DMS 273 (cell line): ENCODE results near the gene TTLL3.
"Not testable (repeated sequence)": the region's sequence is repeated elsewhere in the genome, so short reads cannot be mapped to it uniquely, and the experiment has no call there.

Experiments
- DNase-seq: peaks from one replicate; lab custom pipeline; 2025; ENCODE audit not compliant: unreplicated experiment; lab: John Stamatoyannopoulos, UW

Gene TTLL3

DNA sequence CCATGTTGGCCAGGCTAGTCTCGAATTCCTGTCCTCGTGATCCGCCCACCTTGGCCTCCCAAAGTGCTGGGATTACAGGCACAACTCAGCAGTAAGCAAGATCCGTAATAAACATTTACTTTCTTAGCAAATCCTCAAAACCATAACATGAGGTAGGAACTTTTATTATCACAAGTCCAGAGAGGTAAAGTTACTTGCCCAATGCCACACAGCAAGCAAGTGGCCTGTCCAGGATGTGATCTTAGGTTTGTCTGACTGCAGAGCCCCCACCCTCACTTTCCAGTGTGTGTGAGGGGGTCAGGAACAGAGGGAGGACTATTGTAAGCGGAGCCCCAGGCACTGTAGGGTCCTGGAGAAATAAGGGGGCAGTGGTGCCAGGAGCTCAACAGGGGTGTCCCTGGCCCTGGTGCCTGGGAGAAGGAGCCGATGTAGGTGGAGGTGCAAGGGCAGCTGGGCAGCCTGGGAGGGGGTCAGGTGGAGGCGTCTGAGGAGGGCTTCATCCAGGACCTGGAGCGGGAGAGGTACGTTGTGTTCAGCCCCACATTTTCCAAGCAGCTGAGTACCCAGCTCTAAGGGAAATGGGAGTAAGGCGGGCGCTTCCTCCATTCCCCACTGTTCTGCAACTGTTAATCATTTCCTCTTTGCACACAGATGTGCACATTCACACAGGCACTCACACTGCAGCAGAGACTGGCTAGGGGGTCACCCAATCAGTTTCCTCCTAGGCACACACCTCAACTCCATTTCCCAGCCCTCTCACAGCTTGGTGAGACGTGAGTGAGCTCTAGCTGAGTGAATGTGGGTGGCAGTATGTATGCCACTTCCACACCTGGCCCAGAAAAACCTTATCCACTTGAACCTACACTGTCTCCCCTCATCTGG lies 27.9 kb downstream of the TTLL3 start:
- no peak for DNase-seq

DNA sequence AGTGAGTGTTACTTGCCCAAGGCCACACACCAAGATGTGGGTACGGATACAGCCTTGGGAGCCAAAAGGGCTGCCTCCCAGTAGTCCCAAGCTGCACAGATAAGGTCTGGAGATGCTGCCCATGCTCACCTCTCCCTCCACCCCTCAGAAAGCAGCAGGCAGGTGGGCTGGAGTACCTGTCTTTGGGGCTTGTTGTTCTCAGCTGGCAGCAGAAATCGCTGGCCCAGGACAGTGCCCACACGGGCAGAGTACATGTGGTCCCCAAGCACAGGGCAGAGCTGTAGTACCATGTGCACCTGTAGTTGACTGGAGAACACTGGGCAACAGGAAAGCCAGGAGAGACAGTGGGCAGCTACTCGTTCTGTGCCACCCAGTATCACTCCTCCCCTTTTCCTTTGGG lies 28.8 kb downstream of the TTLL3 start:
- DNase-seq = no peak

DNA sequence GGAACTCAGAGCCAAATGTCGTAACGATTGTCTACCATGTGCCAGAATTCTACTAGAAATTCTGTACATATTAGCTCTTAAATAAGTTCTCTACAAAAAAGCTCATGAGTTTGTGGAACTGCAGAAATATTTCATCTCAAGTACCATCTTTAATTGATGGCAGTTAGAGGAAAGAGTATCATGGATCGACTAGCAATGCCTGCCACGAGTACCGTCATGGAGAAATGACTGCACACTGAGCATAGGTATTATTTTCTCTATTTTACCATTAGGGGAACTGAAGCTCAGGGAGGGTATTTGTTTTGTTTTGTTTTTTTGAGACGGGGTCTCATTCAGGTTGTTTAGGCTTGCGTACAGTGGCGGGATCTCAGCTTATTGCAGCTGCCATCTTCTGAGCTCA lies 31.0 kb downstream of the TTLL3 start:
- no peak for DNase-seq

DNA sequence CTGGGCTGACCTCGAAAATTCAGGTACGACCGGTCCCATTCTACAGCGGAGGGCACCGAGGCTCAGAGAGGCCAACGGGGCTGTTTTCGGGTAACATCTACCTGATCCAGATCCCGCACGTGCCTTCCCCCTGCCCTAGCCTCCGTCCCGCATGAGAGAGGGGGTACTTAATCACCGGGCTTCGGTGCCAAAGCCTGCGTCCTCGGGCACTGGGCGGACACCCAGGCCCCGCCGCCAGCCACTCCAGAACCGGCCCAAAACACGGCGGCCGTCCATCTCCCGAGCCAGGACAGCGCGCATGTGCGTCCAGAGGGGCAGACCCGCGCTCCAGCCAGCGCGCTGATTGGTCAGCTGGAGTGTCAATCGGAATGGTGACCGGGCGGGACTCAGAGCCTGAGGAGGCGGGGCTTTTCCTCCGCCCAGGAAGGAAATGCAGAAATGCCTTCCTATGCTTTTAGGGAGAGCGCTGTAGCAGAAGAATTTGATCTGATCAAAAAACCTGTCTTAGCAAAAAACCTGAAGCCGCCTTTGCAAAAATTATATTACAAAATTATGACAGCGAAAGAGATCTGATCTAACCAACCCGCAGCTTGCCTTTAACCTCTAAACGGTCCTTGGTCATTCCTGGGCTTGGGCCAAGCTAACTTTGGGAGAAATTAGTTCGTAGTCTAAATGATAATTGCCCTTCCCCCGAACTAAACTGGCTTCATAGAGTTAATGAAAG lies 33.8 kb downstream of the TTLL3 start, which contains the start of gene RPUSD3:
TSS of gene RPUSD3 (minus strand) at position 294 of the 724 bp plus-strand sequence. CDS start at position 276, 18 bp downstream.
- DNase-seq = peak; percentile 96

DNA sequence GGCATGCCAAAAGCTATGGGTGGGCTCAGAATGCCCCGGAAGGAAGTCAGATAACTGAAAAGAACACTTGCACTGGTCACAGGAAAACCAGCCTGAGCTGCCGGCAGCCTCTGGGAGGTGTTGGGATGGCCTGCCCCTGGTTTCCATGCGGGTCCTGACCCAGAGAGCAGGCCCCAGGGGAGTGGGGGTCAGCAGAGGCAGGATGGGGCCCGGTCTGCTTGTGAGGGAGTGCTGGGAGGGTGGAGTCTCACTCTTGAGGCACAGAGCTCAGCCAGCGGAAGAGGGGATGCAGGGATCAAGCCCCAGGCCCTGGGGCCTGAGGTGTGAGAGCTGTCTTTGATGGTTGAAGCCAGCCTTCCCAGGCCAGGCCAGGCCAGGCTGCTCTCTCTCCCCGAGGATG lies 36.2 kb downstream of the TTLL3 start:
- no peak for DNase-seq

DNA sequence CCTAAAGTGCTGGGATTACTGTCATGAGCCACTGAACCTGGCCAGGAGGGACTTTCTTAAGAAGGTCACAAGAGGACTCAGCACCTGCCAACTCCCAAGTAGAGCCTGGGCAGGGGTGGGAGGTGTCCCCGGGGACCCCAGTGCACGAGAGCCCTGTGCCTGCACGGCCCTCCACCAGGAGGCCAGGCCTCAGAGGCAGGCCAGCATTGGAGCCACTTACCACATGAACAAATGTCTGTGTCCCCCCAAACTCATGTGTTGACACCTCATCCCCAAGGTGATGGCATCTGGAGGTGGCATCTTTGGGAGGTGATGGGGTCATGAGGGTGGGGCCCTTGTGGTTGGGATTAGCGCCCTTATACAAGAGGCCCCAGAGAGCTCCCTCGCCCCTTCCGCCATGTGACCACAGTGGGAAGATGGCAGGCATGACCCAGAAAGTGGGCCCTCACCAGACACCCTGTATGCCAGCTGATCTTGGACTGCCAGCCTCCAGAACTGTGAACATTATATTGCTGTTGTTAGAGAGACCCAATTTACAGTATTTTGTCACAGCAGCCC lies 36.9 kb downstream of the TTLL3 start:
- no peak for DNase-seq

DNA sequence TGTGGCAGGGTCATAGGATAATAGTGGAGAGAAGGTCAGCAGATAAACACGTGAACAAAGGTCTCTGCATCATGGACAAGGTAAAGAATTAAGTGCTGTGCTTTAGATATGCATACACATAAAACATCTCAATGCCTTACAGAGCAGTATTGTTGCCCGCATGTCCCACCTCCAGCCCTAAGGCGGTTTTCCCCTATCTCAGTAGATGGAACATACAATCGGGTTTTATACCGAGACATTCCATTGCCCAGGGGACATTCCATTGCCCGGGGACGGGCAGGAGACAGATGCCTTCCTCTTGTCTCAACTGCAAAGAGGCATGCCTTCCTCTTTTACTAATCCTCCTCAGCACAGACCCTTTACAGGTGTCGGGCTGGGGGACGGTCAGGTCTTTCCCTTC lies 37.8 kb downstream of the TTLL3 start:
- not testable (repeated sequence) for DNase-seq

DNA sequence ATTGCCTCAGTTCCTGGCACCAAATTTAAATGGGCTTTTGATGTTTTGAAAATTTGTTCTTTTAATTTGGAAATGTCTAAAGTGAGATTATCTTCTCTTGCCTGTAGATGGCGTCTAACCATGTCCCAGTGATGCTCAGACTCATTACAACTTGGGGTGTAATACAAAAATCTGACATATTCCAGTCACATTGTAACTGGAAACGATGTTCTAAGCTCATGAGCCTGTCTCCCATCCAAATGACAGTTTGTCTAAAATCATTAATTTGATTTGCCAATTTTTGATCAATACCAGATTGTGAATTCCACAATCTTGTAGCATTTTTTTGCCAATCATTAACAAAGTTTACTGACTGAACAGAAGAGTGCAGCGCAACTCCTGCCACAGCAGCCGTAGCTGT lies 38.8 kb downstream of the TTLL3 start:
- peak; percentile 36 for DNase-seq

DNA sequence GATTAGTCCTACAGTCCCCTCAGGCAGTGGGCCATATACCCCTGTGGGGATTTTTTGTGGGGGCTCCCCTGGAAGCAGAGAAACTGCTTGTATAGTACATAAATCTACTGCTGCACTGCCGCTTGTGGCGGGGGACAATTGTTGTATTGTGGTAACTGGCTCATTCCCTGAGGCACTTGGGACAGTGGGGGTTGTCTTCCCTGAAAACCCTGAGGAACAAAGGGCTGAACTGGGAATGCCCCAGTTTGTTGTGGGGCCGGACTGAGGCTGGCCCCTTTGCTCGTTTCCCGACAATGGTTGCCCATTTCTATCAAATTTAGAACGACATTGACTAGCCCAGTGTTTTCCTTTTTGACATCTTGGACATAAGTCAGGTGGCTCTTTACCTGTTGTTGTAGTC lies 41.3 kb downstream of the TTLL3 start:
- DNase-seq = not testable (repeated sequence)

DNA sequence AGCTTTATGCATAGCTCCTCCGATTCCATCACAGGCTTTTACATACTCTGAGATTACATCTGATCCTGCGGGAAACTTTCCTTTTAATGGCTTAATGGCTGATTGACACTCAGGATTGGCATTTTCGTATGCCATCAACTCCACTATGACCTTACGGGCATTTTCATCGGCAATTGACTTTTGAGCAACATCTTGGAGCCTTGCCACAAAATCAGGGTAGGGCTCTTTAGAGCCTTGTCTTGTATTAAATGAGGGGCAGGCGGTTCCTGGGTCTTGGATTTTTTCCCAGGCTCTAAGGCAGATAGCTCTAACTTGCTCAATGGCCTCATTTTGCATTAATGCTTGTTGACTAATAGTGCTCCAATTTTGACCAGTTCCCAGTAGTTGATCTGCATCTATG lies 41.9 kb downstream of the TTLL3 start:
- DNase-seq = not testable (repeated sequence)

DNA sequence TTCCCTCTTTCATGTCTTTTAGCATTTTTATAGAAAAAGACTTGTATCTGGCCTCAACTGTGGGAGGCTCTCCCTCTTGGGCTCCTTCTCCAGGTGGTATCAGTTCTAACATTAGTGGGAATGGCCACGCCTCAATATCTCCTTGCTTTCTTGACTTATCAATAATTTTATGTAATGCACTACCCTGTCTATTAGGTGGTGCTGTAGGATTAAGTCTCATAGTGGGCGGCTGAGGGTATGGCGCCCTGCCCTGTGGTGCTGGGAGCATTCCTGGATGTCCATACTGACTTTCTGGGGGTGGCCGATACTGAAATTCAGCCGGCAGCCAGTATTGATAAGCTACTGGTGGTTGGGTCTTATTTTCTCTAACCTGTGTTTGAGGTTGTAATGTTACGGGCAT lies 42.5 kb downstream of the TTLL3 start:
- peak; percentile 7 for DNase-seq

DNA sequence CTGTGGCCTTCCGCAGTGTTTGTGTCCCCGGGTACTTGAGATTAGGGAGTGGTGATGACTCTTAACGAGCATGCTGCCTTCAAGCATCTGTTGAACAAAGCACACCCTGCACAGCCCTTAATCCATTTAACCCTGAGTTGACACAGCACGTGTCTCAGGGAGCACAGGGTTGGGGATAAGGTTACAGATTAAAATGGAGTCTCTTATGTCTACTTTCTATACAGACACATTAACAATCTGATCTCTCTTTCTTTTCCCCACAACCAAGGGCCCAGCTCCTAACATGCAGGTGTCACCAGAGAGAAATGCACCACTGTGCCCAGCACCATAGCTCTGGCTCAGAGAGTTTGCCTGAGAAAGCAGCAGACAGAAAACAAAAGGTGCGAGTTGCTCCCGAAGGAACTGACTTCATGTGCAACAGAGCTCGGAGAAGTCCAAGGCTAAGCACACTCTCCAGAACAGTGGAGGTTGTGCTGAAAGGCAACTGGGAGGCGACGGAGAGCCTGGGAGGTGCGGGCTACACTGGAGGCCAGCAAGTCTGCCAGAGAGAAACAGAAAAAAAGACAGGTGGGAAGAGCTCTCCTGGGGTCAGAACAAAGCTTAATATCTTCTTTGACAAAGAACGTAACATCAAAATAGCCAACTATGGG lies 44.4 kb downstream of the TTLL3 start:
- peak; percentile 11 for DNase-seq

DNA sequence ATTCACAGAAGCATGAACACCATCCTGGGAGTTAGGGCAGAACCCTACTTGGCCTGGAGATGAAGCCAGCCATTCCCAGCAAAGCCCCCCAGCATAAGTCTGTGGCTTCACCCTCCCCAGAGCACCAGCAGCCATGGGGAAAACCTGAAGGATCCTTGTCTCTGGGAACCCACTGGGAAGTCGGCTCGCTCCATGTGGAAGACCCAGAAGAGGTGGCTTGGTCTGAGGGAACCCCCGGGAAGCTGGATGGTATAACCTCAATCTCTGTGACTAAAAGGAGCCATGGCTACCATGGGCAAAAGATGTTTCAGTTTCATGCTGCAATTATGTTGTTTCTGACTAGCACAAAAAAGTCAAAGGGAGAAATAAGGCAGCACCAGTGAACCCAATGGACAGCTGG lies 45.5 kb downstream of the TTLL3 start:
- peak; percentile 55 for DNase-seq

DNA sequence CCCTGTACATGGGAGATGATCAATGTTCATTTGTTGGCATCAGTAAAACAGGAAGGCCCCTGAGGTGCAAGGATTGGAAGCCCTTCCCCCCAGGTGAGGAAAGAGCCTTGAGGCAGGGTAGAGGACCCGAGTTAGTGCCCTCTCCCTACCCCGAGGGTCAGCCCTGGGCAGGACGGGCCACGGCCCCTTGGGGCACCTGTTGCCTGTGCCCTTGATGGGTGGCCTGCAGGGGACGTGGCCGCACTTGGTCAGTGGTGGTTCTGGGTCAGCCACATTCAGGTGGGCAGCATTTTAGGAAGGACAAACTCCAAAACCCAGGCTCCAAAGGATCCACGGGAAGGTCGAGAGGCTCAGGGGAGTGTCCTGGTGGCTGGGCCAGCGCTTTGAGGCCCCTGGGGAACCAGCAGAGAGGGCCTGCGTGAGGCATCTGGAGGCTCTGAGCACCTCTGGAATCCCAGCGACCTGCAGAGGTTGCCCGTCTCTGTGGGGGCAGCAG lies 49.5 kb downstream of the TTLL3 start:
- no peak for DNase-seq

DNA sequence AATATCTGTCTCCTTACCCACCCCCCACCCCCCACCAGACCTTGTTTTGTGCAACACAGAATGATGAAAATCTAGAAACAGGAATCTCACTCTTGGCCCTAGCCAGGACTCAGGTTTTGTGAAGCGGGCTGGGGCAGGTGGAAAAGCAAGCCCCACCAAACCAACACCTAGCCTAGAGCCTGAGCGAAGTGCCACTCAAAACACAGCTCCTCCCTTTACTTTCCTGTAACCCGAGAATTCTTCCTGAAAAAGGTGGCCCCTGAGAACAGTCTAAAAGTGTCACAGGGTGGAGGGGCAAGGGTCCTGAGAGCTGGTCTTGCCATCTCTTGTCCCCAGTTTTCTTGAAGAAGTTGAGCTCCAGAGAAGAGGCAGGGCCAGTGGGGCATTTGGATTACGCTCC lies 51.1 kb downstream of the TTLL3 start:
- no peak for DNase-seq

DNA sequence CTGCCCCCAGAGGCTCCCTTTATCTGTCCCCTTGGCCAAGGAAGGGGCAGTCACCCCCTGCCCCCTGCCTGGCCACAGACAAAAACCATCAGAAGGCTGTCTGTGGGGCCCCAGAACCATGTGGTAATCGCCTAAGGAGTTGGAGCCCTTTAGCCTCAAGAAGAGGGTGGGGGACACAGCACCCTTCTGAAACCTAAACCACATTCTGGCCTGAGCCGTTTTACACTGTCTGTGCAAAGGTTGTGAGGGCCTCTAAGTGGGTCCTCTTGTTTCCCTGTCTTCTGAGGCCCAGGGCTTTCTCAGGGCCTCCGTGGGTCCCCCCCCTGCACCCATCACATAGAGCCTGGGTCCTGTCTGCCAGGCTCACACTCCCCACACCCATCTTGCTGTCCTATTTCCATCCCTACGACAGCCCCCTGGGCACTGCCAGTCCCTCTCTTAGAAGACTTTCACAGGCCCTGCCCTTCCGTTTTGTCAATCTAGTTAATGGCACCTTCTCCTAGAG lies 51.6 kb downstream of the TTLL3 start:
- DNase-seq = no peak

DNA sequence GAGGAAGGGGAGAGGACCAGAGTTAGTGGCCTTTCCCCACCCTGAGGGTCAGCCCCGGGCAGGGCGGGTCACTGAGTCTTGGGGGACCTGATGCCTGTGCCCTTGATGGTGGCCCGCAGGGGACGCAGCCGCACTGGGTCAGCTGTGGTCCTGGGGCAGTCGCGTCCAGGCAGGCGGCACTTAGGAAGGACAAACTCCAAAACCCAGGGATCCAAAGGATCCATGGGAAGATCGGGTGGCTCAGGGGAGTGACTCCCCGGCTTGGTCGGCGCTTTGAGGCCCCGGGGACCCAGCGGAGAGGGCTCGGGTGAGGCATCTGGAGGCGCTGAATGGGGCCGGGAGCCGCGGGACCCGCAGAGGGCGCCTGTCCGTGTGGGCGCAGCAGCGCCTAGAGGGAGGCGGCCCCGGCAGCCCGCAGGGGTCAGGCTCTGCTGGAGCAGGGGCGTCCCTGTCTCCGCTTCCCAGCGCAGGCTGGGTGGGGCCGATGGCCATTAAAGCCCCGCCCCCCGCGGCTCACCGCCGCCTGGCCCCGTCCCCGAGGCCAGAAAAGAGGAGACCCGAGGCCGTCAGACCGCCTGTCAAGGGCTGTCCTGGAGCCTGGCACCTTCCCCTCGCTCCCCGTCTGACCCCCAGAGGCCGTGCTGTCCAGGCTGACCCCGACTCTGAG lies 52.5 kb downstream of the TTLL3 start:
- no peak for DNase-seq

DNA sequence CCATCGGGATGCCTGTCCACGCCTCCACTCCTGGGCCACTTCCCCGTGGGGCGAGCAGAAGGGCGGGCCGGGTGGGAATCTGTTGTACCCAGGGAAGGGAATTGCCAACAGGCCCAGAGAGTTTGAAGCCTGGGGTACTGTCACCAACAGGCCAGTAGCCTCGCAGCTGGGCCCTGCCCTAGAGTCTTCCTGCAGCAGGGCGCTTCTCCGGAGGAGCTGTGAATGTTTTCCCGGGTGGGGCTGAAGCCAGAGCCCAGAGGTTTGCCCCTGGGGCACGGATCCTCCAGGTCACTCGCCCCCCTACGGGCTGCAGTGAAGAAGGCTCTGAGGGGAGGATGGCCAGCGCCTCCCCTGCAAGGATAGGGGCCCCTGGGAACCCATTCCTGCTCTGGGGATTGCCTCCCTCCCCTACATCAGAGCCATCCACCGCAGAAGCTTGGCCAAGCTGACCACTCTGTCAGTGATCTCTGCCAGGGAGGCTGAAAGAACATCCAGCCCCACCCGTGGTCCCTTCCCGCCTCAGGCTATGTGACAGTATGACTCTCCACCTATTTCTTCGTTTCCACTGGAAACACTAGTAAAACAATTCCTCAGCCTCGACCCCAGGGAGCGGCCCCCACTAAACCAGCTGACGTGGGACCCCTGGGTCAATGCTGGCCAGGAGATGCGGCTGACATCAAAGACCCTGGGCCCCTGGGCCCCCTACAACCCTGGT lies 53.2 kb downstream of the TTLL3 start:
- DNase-seq = no peak

DNA sequence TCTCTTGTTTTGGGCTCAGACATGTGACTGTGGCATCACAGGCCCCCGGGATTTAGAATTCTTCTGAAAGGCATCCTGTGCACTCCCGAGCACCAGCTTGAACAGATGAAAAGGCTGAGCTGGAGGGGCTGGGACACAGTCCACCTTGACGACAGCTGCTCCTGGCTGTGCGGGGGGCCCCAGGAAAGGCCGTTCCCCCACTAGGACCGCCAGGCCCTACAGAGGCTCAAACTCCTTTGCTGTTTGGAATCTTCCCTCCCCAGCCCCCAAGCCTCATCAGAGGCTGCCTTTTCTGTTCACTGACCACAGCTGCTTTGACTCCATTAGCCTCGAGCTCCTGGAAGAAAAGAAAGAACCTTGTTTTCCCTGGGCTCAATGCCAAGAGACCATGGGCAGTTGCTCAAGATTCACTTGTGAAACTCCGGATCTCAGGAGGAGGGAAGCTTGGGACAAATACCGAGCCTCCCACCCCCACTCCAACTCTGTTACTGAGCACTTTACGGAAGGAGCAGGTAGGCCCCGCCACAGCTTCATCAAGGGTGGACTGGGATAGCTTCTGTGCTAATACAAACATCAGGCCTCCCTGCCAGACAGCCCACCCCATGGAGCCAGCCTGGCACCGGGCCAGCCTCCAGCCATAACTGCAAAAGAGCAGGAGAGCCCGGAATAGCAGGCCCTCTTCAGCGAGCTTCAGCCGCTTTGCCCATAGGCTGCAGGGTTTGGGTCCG lies 54.3 kb downstream of the TTLL3 start:
- DNase-seq = peak; percentile 77
